GM18511 (cell line): ENCODE measurements around the gene TACC2.

Source experiments
- ATAC-seq: cut with Tn5 transposase; IDR thresholded peaks from one replicate; pipeline ENCODE4 v1.9.1; 2021; ENCODE audit warnings: mild to moderate bottlenecking, moderate library complexity; ENCODE audit not compliant: unreplicated experiment

Gene TACC2

DNA sequence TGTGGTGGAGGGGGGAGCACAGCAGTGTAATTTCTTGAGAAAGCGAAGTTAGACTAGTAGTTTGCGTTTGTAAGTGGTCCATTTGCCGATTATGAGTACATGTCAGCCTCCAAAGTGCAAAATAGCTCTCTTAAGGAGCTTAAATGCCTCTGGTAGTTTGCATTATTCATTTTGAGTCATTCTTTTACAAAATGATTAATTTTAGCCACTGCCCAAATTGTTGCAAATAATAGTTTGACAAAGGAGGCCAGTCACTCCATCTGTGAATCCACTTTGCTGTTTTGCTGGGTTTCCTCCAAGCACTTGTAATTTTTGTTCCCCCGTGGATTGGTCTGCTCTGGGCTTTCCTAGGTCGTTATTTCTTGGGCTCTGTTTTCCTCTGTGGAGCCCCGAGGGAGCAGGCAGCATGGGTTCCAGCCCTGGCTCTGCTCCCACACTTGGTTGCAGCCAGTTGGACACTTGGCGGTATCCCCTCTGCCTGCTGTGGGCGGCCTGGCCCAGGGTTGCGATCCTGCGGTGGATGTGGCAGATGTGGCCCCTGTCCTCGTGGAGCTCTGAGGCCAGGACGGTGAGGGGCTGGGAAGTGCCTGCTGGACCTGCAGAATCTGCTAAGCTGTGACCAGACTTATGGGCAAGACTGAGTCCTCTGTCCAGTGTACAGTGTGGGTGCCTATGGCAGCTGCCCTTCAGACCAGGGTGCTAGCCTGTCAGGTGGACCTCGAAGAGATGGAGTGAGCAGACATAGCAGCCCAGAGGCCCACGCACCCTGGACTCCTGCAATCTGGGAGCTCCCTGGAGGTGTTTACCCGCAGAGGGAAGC lies 153.1 kb downstream of the TACC2 start:
- no peak for ATAC-seq

DNA sequence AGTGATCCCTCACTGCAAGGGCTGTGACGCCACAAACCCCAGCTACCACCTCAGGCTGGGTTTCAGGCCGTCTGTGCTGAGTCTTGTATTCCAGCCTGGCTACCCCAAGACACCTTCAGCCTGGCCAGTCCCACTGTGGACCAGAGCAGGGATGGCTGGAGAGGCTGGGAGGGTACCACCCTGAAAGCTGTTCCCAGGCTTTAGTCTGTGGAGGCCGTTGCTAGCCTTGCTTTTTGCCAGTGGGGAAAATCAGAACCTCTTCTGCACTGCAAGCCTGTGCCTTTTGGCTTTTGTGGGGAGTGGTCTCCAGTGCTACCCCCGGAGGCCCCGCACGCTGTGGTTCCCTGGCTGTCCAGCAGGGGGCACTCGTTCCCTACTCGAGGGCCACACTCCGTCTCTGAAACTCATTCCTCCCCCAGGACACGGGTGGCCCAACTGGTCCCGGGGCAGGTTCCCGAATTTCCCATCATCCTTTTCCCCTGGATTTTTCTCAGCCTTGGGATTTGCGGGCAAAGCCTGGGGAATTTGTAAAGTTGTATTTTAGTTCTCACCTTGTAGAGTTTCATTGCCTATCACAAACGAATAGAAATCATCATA lies 153.8 kb downstream of the TACC2 start:
- no peak for ATAC-seq

DNA sequence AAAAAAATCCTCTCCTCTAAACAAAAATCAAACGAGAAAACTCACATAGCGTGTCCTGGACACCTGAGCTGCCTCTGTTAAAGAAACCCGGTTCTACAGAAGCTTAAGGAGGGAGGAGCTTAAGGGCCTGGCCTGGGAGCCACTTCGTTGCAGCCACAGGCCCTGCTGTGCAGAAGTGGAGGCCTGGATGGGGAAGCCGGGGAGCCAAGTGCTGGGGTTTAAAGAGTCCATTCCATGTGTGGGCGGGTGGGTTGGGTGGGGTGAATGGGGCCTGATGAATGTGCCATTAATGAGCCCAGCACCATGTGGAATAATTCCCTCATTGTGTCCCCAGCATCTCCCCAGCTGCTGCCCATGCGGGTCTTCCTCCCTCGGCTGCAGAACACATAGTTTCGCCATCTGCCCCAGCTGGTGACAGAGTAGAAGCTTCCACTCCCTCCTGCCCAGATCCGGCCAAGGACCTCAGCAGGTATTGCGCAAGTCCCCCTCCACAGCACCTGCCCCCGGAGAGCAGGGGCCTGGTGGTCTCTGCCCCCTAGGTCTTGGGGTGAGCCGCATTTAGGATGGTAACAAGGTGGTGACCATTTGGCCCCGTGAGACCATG lies 154.4 kb downstream of the TACC2 start:
- no peak for ATAC-seq

GRCh38 chr10:122144199-122144598 lies 155.2 kb downstream of the TACC2 start:
- no peak for ATAC-seq

DNA sequence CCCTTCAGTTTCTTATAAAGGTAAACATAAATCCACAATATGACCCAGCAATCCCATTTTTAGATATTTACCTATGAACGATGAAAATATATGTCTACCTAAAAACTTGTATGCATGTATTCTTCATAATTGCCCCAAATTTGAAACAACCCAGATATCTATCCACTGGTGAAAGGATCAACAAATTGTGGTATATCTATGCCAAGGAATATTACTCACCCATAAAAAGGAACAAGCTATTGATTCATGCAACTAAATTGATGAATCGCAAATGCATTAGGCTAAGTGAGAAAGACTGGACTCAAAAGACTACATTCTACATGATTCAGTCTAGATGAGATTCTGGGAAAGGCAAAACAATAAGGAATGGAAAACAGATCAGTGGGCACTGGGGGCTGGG lies 156.2 kb downstream of the TACC2 start:
- no peak for ATAC-seq

DNA sequence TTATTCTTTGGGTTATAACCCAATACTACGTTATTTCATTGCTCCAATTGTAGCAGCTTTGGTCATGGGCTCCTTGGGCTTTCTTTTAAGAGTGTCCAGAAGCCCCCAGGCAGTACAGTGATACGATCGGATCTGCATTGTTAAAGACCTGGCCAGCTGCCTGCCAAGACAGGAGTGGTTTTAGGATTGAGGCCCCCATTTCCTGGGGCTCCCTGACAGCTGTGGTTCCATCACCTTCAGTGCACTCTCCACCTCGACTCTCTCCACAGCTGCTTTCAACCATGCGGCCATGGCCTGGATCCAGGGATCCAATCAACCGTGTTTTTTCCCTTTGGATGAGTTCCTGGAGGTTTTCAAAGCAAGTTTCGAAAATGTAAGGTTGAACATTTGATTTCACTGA lies 158.7 kb downstream of the TACC2 start:
- ATAC-seq, result no peak

GRCh38 chr10:122148876-122149560 lies 160.1 kb downstream of the TACC2 start:
- ATAC-seq, result no peak

DNA sequence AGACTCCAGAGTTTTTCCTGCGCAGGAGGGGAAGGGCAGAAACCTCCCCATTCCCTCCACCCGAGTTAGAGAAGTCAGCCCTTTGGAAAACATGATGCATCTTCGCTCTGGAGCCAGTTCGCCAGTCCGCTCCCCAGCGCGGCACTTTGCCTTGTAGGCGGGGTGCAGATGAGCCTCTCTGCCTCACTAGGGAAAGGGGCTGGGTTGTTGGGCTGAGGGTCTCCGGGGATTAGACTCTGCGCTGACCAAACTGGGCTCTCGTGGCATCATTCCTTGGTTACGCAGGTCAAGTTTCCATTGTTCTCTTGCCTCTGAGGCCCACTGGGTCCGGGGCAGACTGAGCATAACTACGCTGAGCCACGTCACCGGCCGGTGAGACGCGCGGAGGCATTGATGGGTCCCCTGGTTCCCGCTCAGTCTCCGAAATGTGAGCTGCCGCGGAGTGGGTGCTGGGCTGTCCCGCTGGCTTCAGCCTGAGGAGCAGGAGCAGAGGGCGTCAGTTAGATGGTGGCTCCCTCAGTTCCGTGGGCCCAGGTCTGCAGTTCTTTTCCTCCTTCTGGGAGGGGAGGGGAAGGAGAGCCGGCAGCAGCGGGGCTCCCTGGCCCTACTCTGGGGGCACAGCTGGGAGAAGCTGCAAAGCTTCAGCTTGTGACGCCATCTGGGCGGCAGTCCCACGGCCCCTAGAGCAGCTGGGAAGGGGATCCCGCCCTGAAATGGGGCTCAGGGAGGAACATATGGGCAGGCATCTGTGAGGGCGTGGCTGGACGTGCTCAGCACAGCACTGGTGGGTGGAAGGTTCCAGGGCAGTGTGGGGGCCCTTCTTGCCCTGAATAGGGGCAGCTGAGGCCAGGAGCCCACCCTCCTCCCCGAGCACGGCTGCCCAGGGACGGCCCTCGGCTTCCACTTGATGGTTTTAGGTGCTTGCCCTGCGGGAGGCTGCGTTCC lies 160.9 kb downstream of the TACC2 start:
- no peak for ATAC-seq

DNA sequence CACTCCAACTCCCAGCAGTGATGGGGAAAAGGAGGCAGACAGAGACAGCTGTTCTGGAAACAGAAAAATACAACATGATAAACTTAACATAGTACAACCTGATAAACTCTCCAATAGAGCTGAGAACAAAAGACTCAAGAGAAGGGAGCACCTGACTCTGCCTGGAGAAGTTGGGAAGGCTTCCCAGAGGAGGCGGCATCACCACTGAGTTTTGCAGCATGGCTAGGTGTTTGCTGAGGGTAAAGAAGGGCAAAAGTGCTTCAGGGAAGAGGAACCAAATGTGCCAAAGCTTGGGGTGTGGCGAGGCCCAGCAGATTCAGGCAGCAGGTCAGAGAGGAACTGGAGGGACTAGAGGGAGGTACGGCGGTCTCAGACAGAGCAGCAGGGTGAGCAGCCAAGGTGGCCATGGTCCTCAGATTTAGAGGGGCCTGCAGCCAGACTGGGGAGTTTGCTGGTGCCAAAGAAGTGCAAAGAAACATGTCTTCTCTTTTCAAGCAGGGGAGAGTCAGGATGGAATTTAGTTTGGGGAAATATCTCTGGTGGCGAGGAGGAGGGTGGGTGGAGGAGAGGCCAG lies 162.2 kb downstream of the TACC2 start:
- ATAC-seq, result no peak

DNA sequence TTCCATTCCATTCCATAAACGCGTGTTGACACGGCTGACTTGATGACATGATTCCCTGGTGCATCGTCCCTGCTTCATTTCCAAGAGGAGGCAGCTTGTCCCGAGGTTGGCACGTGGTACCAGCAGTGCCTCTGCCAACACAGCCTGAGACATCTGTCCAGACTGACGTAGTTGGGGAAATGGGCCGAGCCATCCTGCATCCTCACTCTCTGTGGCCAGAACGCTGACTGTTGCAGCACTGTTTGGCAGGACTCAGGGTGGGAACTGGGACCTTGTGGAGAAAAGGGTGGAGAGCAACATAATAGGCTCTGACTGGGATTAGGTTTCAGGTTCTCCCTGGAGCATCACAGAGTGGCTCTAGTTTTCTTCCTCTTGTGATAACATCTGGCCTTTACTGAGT lies 163.6 kb downstream of the TACC2 start:
- no peak for ATAC-seq

DNA sequence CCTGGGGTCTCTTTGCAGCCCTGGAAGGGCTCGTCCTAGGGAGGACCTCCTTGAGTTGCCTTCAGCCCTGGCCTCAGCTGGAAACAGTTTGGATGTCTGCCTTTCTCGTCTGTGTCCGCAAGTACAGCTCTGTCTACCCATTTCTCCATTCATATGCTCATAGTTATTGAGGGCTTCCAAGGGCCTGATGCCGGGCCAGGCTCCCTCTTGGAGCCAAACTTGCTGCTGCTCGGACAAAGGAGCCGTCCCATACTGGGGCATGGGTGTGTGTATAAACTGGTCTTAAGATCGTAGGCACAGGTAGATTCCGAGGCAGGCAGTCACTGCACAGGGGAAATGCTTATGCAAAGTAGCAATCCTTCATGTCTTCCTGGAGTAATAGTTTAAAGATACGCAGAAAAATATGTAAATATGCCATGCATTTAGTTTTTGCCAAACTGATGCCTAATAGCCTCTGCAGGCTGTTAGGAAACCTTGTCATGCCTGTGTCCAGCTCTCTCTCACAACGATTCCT lies 165.1 kb downstream of the TACC2 start:
- ATAC-seq, result no peak

GRCh38 chr10:122154545-122155366 lies 165.8 kb downstream of the TACC2 start:
- no peak for ATAC-seq

GRCh38 chr10:122157451-122157850 lies 168.5 kb downstream of the TACC2 start:
- ATAC-seq, result no peak

GRCh38 chr10:122158362-122158761 lies 169.4 kb downstream of the TACC2 start:
- ATAC-seq, result no peak

GRCh38 chr10:122159141-122159970 lies 170.4 kb downstream of the TACC2 start:
- ATAC-seq, result no peak

DNA sequence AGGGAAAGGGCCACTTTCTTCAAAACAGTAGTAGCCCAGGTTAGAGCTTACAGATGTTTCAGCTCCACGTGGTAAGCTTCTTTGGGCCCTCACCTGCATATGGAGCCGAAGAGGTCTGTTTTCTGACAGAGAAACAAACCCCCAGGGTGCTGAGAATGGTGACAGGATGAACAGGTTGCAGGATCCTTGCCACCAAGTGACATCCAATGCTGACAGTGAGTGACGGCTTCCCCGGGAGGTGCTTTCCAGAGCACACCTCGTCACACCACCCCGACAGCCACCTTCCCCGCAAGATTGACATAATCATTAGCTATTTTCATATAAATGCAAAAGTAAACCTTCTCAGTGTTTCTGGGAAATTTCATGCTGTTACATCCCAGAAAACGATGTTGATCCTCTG lies 172.8 kb downstream of the TACC2 start:
- ATAC-seq, result no peak

- no peak for ATAC-seq
Measured at GRCh38 chr10:122162671-122163173, 173.8 kb downstream of the TACC2 start.
